ACC112 (cell line): Measurements from ENCODE around the gene INPP5F.
"Not testable (repeated sequence)": the region's sequence is repeated elsewhere in the genome, so short reads cannot be mapped to it uniquely, and the experiment has no call there.

Experiments used
- H2AFZ ChIP-seq: fragments of 200-600 bp; sonication (generic); one replicate; pipeline ENCODE4 v1.6.0; 2017; ENCODE audit warnings: antibody characterized with exemption, low read length; ENCODE audit not compliant: unreplicated experiment
- H3K27ac ChIP-seq: fragments of 200-600 bp; sonication (generic); 2 replicates; pipeline ENCODE4 v1.5.1; 2014; ENCODE audit warnings: low read depth, mild to moderate bottlenecking, antibody characterized with exemption, low read length, moderate library complexity
- H3K27me3 ChIP-seq: fragments of 200-600 bp; sonication (generic); 2 replicates; pipeline ENCODE4 v1.6.1; 2014; ENCODE audit warnings: mild to moderate bottlenecking, antibody characterized with exemption, low read length, moderate library complexity, mixed read lengths; ENCODE audit not compliant: insufficient read depth
- H3K36me3 ChIP-seq: fragments of 200-600 bp; sonication (generic); 2 replicates; pipeline ENCODE4 v1.6.1; 2016; ENCODE audit warnings: mild to moderate bottlenecking, antibody characterized with exemption, low read length, moderate library complexity, mixed read lengths; ENCODE audit not compliant: insufficient read depth
- H3K4me1 ChIP-seq: fragments of 200-600 bp; sonication (generic); one replicate; pipeline ENCODE4 v1.6.1; 2016; ENCODE audit warnings: low read length, mixed read lengths; ENCODE audit not compliant: insufficient read depth, unreplicated experiment, control insufficient read depth
- H3K4me3 ChIP-seq: fragments of 200-600 bp; sonication (generic); 2 replicates; pipeline ENCODE4 v1.5.1; 2014; ENCODE audit warnings: mild to moderate bottlenecking, low read depth, low read length
- H3K79me2 ChIP-seq: fragments of 200-600 bp; sonication (generic); one replicate; pipeline ENCODE4 v1.6.0; 2016; ENCODE audit warnings: low read length; ENCODE audit not compliant: control insufficient read depth, unreplicated experiment, insufficient read depth

Gene INPP5F

GRCh38 chr10:119759832-119760231 lies 34.0 kb downstream of the INPP5F start:
- H3K27me3 ChIP-seq, result no peaks in the 10 kb centered on the region

GRCh38 chr10:119761106-119761505 lies 35.3 kb downstream of the INPP5F start:
- H3K36me3 ChIP-seq, result no peaks in the 10 kb centered on the region
- H3K79me2 ChIP-seq, result no peaks in the 10 kb centered on the region
- no peak overlapping the region for H3K4me3 ChIP-seq
- H2AFZ ChIP-seq, result no peak overlapping the region
- H3K27me3 ChIP-seq, result no peaks in the 10 kb centered on the region
- peaks cover 11% of the 10 kb centered on the region for H3K4me1 ChIP-seq
- peak overlapping the region; percentile 18; the same call in 1 of the 2 replicates for H3K27ac ChIP-seq

More at GRCh38 chr10:119759832-119760231, 34.0 kb downstream of the INPP5F start:
- Histone ChIP-seq H2AFZ (no peak overlapping the region), H3K4me1 (peaks cover 14% of the 10 kb centered on the region), H3K79me2 (no peaks in the 10 kb centered on the region), H3K4me3 (no peak overlapping the region), H3K36me3 (no peaks in the 10 kb centered on the region), H3K27ac (no peak overlapping the region)

GRCh38 chr10:119762035-119762434 lies 36.2 kb downstream of the INPP5F start:
- Histone ChIP-seq H2AFZ (no peak overlapping the region), H3K27ac (no peak overlapping the region), H3K79me2 (no peaks in the 10 kb centered on the region), H3K4me1 (peaks cover 11% of the 10 kb centered on the region), H3K27me3 (no peaks in the 10 kb centered on the region), H3K4me3 (no peak overlapping the region), H3K36me3 (no peaks in the 10 kb centered on the region)

- Histone ChIP-seq H3K4me3 (no peak overlapping the region), H2AFZ (no peak overlapping the region), H3K36me3 (no peaks in the 10 kb centered on the region), H3K27ac (no peak overlapping the region), H3K4me1 (peaks cover 19% of the 10 kb centered on the region), H3K27me3 (no peaks in the 10 kb centered on the region), H3K79me2 (no peaks in the 10 kb centered on the region)
These were observed 37.3 kb downstream of the INPP5F start for GRCh38 chr10:119762805-119763798.

DNA sequence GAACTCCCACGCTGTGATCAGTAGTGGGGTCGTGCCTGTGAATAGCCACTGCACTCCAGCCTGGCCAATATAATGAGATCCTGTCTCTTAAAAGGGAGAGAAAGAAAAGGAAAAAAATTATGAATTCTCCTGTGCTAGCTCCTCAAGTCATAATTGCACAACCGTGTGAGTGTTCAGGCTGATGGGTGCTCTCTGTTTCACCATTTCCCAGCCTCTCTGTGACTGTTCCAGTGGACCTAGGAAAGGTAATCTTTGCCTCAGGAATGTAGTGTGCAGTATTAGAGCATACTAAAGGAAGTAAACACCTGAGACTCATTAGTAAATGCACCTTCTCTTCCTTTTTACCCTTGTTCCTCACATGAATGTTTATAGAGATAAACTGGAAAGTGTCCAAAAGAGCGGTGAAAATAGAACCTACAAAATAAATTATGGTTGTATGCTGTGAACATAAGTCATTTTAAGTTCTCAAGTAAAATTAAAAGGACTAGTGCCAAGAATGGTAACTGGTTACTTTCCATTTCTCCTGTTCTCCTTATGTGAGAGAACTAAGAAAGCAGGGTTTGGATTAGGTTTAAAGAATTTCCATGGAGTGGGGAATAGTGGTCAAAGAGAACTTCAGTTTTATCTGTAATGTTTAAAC lies 42.7 kb downstream of the INPP5F start:
- Histone ChIP-seq H3K4me3 (no peak overlapping the region), H3K27ac (no peak overlapping the region), H3K27me3 (no peaks in the 10 kb centered on the region), H3K36me3 (no peaks in the 10 kb centered on the region), H3K79me2 (peaks cover 3% of the 10 kb centered on the region), H2AFZ (no peak overlapping the region), H3K4me1 (peaks cover 38% of the 10 kb centered on the region)

DNA sequence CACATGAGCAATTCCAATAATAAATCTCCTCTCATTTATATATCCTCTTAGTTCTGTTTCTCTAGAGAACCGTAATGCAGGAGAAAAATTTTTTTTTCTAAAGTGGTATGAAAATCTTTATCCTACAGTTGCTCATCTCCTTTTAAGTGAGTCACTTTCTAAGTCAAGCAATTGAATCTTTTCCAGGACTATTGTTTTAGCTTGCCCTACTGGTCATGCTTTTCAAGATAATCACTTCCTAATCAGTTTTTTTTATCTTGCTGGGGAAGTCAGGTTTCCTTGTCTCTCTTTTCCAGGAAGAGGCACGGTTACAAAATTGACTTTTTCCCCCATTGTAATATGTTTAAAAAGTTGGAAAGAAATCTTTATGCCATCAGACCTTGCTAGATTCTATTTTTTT lies 44.0 kb downstream of the INPP5F start:
- no peaks in the 10 kb centered on the region for H3K36me3 ChIP-seq
- H3K79me2 ChIP-seq, result peaks cover 3% of the 10 kb centered on the region
- H3K27me3 ChIP-seq, result no peaks in the 10 kb centered on the region
- H3K27ac ChIP-seq, result peak overlapping the region; percentile 82
- peaks cover 38% of the 10 kb centered on the region for H3K4me1 ChIP-seq
- H3K4me3 ChIP-seq, result peak overlapping the region; percentile 40
- H2AFZ ChIP-seq, result peak overlapping the region; percentile 56

GRCh38 chr10:119770928-119771327 lies 45.1 kb downstream of the INPP5F start:
- peaks cover 3% of the 10 kb centered on the region for H3K79me2 ChIP-seq
- H3K27me3 ChIP-seq, result no peaks in the 10 kb centered on the region
- no peaks in the 10 kb centered on the region for H3K36me3 ChIP-seq
- 0 out of 2 replicates have a peak overlapping the region, but pooled peaks have one; percentile 20 for H3K4me3 ChIP-seq
- H3K27ac ChIP-seq, result peak overlapping the region; percentile 82
- H2AFZ ChIP-seq, result no peak overlapping the region
- H3K4me1 ChIP-seq, result peaks cover 46% of the 10 kb centered on the region

DNA sequence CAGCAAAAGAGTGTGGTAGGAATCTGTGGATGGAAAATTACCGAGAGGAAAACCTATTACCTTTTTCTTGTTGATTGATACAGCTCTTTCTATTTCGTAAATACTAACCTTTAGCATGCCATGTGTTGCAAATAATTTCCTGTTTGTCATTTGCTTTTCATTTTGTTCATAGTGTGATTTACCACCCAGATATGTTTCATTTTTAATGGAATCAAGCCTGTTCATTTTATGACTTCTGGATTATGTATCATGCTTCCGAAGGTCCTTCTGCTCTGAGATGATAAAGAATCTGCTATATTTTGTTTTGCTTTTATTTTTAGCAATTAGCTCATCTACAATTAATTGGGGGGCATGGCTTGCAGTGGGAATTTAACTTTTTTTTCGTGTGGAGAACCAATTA lies 46.5 kb downstream of the INPP5F start:
- Histone ChIP-seq H3K27me3 (no peaks in the 10 kb centered on the region), H3K4me3 (no peak overlapping the region), H3K36me3 (no peaks in the 10 kb centered on the region), H3K27ac (no peak overlapping the region), H3K79me2 (peaks cover 3% of the 10 kb centered on the region), H2AFZ (no peak overlapping the region), H3K4me1 (peaks cover 46% of the 10 kb centered on the region)

DNA sequence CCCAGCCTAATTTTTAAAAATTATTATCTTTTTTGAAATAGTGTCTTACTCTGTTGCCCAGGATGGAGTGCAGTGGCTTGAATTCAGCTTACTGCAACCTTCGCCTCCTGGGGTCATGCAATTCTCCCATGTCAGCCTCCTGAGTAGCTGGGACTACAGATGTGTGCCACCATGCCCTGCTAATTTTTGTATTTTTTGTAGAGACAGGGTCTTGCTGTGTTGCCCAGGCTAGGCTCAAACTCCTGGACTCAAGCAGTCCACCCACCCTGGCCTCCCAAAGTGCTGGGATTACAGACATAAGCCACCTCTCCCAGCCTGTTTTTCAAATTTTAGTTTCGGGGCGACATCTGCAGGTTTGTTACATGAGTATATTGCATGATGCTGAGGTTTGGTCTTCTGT lies 47.2 kb downstream of the INPP5F start:
- H3K36me3 ChIP-seq, H3K27me3 ChIP-seq, H3K79me2 ChIP-seq, H2AFZ ChIP-seq, H3K27ac ChIP-seq, H3K4me3 ChIP-seq: not testable (repeated sequence)
- peaks cover 39% of the 10 kb centered on the region for H3K4me1 ChIP-seq

DNA sequence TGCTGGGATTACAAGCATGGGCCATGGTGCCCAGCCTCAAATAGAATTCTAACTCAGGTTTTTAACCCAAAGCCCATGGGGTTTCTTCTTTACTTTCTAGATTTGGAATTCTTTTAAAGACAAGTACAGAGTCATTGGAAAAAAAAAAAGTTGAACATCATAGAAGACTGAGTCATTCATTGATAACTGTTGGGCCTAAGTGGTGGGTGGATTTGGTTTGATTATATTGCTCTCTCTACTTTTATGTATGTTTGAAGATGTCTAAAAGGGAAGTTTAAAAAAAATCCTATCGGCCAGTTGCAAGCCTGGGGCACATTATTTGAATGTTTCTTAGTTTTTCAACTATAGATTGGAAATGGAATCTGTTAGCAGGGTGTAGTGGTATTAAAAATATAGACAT lies 49.7 kb downstream of the INPP5F start:
- Histone ChIP-seq H2AFZ (no peak overlapping the region), H3K79me2 (peaks cover 3% of the 10 kb centered on the region), H3K27me3 (no peaks in the 10 kb centered on the region), H3K4me3 (no peak overlapping the region), H3K36me3 (no peaks in the 10 kb centered on the region), H3K27ac (no peak overlapping the region), H3K4me1 (peaks cover 26% of the 10 kb centered on the region)
